HEK293 (cell line): ENCODE results near the gene KPTN.

ENCODE experiments used
- CTCF ChIA-PET: fragments of 350-600 bp; formaldehyde crosslinking; extraction: SDS; loops from one replicate; lab custom pipeline; 2021; ENCODE audit warnings: antibody characterized with exemption; lab: Yijun Ruan, JAX
- POLR2A ChIA-PET: fragments of 300-600 bp; formaldehyde crosslinking; extraction: SDS; loops from one replicate; lab custom pipeline; 2020; ENCODE audit warnings: antibody characterized with exemption, inconsistent platforms; lab: Yijun Ruan, JAX
- H3K27ac ChIP-seq: fragments of 200-500 bp; sonication (Bioruptor generic); 2 replicates; pipeline ENCODE4 v1.5.1; 2014; ENCODE audit warnings: low read depth, low read length, control low read depth, inconsistent platforms; ENCODE audit errors: extremely low read depth
- H3K36me3 ChIP-seq, 2 experiments: fragments of 200-500 bp in 1 of 2; sonication (Bioruptor generic) in 1 of 2; 1 replicate in 1 of 2; 2 replicates in 1 of 2; pipeline ENCODE4 v1.5.1; 2014 to 2017; ENCODE audit warnings: inconsistent platforms in 2 of 2, low read length in 2 of 2; ENCODE audit not compliant: control insufficient read depth in 2 of 2, insufficient read depth in 1 of 2
- H3K4me1 ChIP-seq: fragments of 200-500 bp; sonication (Bioruptor generic); 2 replicates; pipeline ENCODE4 v1.5.1; 2014; ENCODE audit warnings: mild to moderate bottlenecking, low read length, inconsistent platforms; ENCODE audit not compliant: control insufficient read depth, insufficient read depth
- H3K4me3 ChIP-seq: 2 replicates; pipeline ENCODE4 v1.5.1; 2011; ENCODE audit warnings: low read depth, mild to moderate bottlenecking, control low read depth, low read length, moderate library complexity
- H3K9me3 ChIP-seq: fragments of 200-500 bp; sonication (Bioruptor generic); 2 replicates; pipeline ENCODE4 v1.5.1; 2014; ENCODE audit warnings: low read depth, low read length, inconsistent platforms; ENCODE audit not compliant: control insufficient read depth, insufficient read depth
- GLI4 ChIP-seq: fragments of 450-650 bp; formaldehyde crosslinking; IDR thresholded peaks from 2 replicates; pipeline ENCODE4 v1.5.1; 2016; ENCODE audit warnings: missing biosample characterization, missing genetic modification characterization
- GLIS1 ChIP-seq: fragments of 450-650 bp; formaldehyde crosslinking; IDR thresholded peaks from 2 replicates; pipeline ENCODE4 v1.5.1; 2016; ENCODE audit warnings: missing biosample characterization, missing genetic modification characterization
- KLF10 ChIP-seq: fragments of 450-650 bp; IDR thresholded peaks from 2 replicates; pipeline ENCODE4 v1.5.1; 2018; ENCODE audit warnings: missing biosample characterization, mild to moderate bottlenecking, missing genetic modification characterization
- PBX3 ChIP-seq: sonication (generic); formaldehyde crosslinking; IDR thresholded peaks from 2 replicates; pipeline ENCODE4 v1.8.1; 2022; ENCODE audit warnings: mild to moderate bottlenecking, moderate library complexity, missing genetic modification reagents
- PRDM10 ChIP-seq: fragments of 450-650 bp; formaldehyde crosslinking; IDR thresholded peaks from 2 replicates; pipeline ENCODE4 v1.5.1; 2016; ENCODE audit warnings: missing biosample characterization, missing genetic modification characterization
- PRDM6 ChIP-seq: fragments of 450-650 bp; formaldehyde crosslinking; IDR thresholded peaks from 2 replicates; pipeline ENCODE4 v1.5.1; 2017; ENCODE audit warnings: missing biosample characterization, missing genetic modification characterization
- SCRT2 ChIP-seq: fragments of 450-650 bp; formaldehyde crosslinking; IDR thresholded peaks from 2 replicates; pipeline ENCODE4 v1.5.1; 2016; ENCODE audit warnings: missing biosample characterization, missing genetic modification characterization
- ZBTB8A ChIP-seq: fragments of 450-650 bp; formaldehyde crosslinking; IDR thresholded peaks from 2 replicates; pipeline ENCODE4 v1.5.1; 2016; ENCODE audit warnings: missing biosample characterization, missing genetic modification characterization
- ZNF175 ChIP-seq: fragments of 450-650 bp; formaldehyde crosslinking; IDR thresholded peaks from 2 replicates; pipeline ENCODE4 v1.5.1; 2016; ENCODE audit warnings: missing biosample characterization, missing genetic modification characterization
- ZNF2 ChIP-seq: fragments of 450-650 bp; formaldehyde crosslinking; IDR thresholded peaks from 2 replicates; pipeline ENCODE4 v1.5.1; 2016; ENCODE audit warnings: missing biosample characterization, missing genetic modification characterization
- ZNF416 ChIP-seq: fragments of 450-650 bp; formaldehyde crosslinking; IDR thresholded peaks from 2 replicates; pipeline ENCODE4 v1.5.1; 2016; ENCODE audit warnings: missing biosample characterization, missing genetic modification characterization
- ZNF514 ChIP-seq: fragments of 450-650 bp; formaldehyde crosslinking; IDR thresholded peaks from 2 replicates; pipeline ENCODE4 v1.5.1; 2016; ENCODE audit warnings: missing biosample characterization, missing genetic modification characterization
- ZNF549 ChIP-seq: fragments of 450-650 bp; IDR thresholded peaks from 2 replicates; pipeline ENCODE4 v1.5.1; 2018; ENCODE audit warnings: missing biosample characterization, missing genetic modification characterization, mild to moderate bottlenecking, inconsistent platforms, moderate library complexity
- ZNF555 ChIP-seq: fragments of 450-650 bp; formaldehyde crosslinking; conservative IDR thresholded peaks from 2 replicates; pipeline ENCODE4 v1.5.1; 2017; ENCODE audit warnings: missing biosample characterization, mild to moderate bottlenecking, missing genetic modification characterization, inconsistent platforms
- ZNF621 ChIP-seq: fragments of 450-650 bp; formaldehyde crosslinking; IDR thresholded peaks from 2 replicates; pipeline ENCODE4 v1.5.1; 2017; ENCODE audit warnings: missing biosample characterization, missing genetic modification characterization
- ZNF747 ChIP-seq: fragments of 450-650 bp; formaldehyde crosslinking; IDR thresholded peaks from 2 replicates; pipeline ENCODE4 v1.5.1; 2016; ENCODE audit warnings: missing biosample characterization, missing genetic modification characterization
- TF ChIP-seq, protein P1 (sequence below): fragments of 450-650 bp; formaldehyde crosslinking; IDR thresholded peaks from 2 replicates; pipeline ENCODE4 v1.5.1; 2016; ENCODE audit warnings: missing biosample characterization, missing genetic modification characterization

KPTN gene

DNA sequence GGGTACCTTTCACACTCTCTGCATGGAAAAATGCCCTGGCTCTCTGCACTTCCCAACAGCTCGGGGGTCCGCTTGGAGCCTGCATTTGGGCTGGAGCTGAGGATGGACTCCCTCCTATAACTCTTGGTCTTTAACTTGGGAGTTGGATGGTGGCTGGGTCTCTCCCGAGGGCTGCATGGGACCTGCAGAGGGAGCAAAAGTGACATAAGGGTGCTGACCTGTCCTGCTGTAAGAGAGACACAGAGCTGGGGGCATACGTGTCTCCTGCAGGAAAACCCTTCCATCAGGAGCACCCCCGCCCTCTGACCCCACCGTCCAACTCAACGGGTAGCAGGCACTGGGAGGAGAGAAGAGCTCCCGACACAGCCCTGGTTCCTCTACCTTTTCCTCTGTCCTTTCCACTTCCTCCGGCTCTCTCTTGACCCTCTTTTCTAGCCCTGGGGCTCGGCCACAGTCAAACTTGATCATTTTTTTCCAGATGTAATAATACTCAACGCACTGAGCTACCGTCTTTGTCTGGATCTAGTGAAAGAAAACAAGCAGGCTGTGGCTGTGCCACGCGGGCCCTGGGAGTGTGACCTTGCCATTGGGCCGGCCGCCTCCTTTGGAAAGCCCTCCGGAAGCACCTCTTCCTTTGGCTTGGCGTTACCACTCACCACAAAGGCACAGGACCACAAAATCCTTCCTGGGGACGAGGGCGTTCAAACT is 37.6 kb upstream of the KPTN start:
- Histone ChIP-seq H3K27ac (no peak overlapping the region), H3K4me3 (no peak overlapping the region), H3K4me1 (no peaks in the 10 kb centered on the region), H3K36me3 (no peaks in the 10 kb centered on the region), H3K9me3 (no peaks in the 10 kb centered on the region)
- CTCF ChIA-PET, result interaction anchor here (0.5 to 2.1 kb wide), 4 partner anchors 9 to 341 kb away, joined by 3 to 9 read pairs (median 4); no protein-coding TSS in a partner anchor
- TF ChIP-seq ZNF747 (tag by site-specific recombination) (no peak), GLI4 (tag by site-specific recombination) (no peak), SCRT2 (tag by site-specific recombination) (no peak), GLIS1 (tag by site-specific recombination) (no peak), ZNF555 (tag by site-specific recombination) (no peak), ZNF175 (no peak), KLF10 (tag by site-specific recombination) (no peak), ZNF549 (tag by site-specific recombination) (no peak), ZNF514 (tag by site-specific recombination) (no peak), ZNF2 (tag by site-specific recombination) (no peak), ZNF621 (tag by site-specific recombination) (no peak), PBX3 (CRISPR knock-in tag) (no peak), PRDM6 (no peak), ZBTB8A (tag by site-specific recombination) (no peak), ZNF416 (tag by site-specific recombination) (no peak), PRDM10 (tag by site-specific recombination) (no peak)
- TF ChIP-seq, protein P1, sequence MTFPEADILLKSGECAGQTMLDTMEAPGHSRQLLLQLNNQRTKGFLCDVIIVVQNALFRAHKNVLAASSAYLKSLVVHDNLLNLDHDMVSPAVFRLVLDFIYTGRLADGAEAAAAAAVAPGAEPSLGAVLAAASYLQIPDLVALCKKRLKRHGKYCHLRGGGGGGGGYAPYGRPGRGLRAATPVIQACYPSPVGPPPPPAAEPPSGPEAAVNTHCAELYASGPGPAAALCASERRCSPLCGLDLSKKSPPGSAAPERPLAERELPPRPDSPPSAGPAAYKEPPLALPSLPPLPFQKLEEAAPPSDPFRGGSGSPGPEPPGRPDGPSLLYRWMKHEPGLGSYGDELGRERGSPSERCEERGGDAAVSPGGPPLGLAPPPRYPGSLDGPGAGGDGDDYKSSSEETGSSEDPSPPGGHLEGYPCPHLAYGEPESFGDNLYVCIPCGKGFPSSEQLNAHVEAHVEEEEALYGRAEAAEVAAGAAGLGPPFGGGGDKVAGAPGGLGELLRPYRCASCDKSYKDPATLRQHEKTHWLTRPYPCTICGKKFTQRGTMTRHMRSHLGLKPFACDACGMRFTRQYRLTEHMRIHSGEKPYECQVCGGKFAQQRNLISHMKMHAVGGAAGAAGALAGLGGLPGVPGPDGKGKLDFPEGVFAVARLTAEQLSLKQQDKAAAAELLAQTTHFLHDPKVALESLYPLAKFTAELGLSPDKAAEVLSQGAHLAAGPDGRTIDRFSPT (tag by site-specific recombination), result no peak
- POLR2A ChIA-PET, result interaction anchor here (0.5 kb wide), 1 partner anchor 31 kb away, joined by 5 read pairs; no protein-coding TSS in a partner anchor
